ENCODE data around the gene USP48. TPM values are rescaled to one million over a fixed set of nuclear protein-coding genes. Genes with fewer than 3 reads are reported as not detected.
"Not testable (repeated sequence)": the region's sequence is repeated elsewhere in the genome, so short reads cannot be mapped to it uniquely, and the experiment has no call there.

The USP48 gene
- total RNA-seq, 1 donor from 2014 or later = 53.7 TPM

GRCh38 chr1:21638531-21639341 is 144.2 kb downstream of the USP48 start:
- DNase-seq (ENCODE audit: low spot score) = no peak

DNA sequence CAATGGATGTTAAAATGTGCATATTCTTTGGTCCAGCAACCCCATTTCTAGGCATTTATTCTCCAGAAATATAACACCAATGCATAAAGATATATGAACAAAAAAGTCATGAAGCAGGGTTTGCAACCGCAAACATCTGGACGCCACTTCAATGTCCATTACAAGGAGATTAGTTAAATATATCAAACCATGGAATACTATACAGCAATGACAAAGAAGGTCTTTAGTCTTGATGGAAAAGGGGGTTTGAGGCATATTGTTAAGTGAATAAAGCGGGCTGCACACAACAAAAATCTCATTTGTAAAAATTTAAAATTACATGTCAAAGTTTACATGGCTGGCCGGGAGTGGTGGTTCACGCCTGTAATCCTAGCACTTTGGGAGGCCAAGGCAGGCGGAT is 145.4 kb downstream of the USP48 start:
- DNase-seq (ENCODE audit: low spot score) = no peak

GRCh38 chr1:21636029-21636428 is 146.9 kb downstream of the USP48 start:
- DNase-seq (ENCODE audit: low spot score) = no peak

- no peak for DNase-seq (ENCODE audit: low spot score)
These were observed 148.0 kb downstream of the USP48 start for GRCh38 chr1:21634806-21635535.

- no peak for DNase-seq (ENCODE audit: low spot score)
These were observed 148.8 kb downstream of the USP48 start for GRCh38 chr1:21633992-21634805.

- DNase-seq (ENCODE audit: low spot score) = no peak
These were observed 149.7 kb downstream of the USP48 start for GRCh38 chr1:21633141-21633755.

DNA sequence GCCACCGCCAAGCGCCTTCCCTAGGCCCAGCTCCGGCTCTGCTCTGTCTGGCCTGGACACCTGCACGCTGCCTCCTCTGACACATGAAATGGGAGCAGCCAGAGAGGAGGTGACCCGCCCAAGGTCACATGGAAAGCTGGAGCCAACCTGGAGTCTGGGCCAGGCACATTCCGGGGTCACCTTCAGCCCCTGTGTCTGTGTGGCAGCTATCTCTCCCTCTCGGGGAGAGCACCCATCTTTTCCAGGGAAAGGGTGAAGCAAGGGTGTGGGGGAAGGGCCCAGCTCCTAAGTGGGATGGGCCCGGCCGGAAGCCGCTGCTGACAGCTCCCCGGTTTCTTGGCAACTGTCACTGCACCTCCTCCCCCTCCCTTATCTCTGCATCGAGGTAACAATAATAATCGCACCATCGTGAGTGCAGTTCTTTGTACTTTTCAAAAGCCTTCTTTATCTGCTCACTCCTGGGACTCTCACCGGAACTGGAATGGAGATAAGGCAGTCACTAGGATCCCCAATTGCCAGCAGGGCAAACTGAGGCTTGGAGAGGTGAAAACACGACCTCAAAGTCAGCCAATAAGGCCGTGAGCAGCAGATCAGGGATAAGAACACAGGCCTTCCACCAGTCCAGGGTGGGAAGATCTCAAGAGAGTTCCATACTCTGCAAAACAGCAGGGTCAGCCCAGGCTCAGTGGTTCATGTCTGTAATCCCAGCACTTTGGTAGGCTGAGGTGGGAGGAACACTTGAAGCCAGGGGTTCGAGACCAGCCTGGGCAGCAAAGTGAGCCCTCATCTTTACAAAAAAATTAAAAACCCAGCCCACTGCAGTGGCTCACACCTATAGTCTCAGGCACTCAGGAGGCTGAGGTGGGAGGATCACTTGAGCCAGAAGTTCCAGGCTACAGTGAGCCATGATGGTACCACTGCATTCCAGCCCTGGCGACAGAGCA is 150.7 kb downstream of the USP48 start:
- DNase-seq (ENCODE audit: low spot score) = no peak

- not testable (repeated sequence) for DNase-seq (ENCODE audit: low spot score)
These were observed 151.4 kb downstream of the USP48 start for GRCh38 chr1:21631590-21631943.

DNA sequence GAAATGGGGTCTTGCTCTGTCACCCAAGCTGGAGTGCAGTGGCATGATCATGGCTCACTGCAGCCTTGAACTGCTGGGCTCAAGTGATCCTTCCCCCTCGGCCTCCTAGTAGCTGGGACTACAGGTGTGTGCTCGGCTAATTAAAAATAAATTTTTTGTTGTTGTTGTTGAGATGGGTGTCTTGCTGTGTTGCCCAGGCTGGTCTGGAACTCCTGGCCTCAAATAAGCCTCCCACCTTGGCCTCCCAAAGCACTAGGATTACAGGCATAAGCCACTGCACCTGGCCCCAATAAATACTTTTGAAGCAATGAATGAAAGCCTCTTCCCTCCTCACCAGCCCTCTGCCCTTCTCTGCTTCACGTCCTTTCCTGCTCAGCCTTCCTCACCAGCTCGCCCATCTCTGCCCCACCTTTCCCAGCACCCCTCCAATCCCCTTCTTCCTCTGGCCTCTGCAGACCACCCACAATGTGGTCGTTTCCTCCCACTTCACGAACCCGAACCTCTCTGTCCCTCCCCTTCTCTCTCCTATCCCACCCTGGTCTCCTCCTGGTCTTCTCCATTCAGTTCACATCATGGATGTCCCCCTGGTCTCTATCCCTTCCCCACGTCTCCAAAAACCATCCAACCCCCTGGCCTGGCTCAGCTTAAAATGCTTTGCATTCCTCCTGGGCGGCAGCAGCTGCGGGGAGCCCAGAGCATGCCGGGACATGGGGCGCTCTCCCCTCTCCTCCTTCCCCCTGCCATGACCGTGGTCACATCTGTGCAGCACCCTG is 152.2 kb downstream of the USP48 start:
- DNase-seq (ENCODE audit: low spot score) = no peak

- DNase-seq (ENCODE audit: low spot score) = no peak
These were observed 153.0 kb downstream of the USP48 start for GRCh38 chr1:21629971-21630370.

DNA sequence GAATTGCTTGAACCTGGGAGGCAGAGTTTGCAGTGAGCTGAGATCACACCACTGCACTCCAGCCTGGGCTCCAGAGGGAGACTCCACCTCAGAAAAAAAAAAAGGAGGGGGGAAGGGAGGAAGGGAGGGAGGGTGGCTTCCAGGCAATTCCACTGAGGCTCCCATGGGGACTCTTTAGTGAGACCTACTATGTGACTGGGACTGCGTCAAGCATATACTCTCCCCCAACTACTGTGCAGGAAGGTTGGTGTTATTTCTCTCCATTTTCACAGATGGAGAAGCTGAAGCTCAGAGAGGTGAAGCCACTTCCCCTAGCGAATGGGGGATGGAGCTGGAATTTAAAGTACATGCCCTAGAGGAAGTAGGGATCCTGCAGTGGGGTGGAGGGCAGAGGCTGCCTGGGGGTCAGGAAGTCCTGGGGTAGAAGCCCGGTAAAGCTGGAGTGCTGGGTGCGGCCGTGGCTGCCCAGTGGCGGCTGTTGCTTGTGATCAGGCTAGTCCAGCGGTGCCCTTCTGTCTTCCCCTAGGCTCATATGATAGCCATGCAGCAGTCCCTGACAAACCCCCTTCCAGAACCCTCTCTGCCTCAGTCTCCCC is 154.1 kb downstream of the USP48 start:
- DNase-seq (ENCODE audit: low spot score) = no peak

Other genes starting within 250 kb of the USP48 start
- gene RAP1GAP, start 113.8 kb downstream of the USP48 start, total RNA-seq = 0.26 TPM
- 0.35 TPM for gene LDLRAD2, start 29.1 kb upstream of the USP48 start, total RNA-seq
- 543 TPM for gene HSPG2, start 154.2 kb upstream of the USP48 start, total RNA-seq
- gene CELA3B, start 193.9 kb upstream of the USP48 start, total RNA-seq = 0.90 TPM
- gene CELA3A, start 218.5 kb upstream of the USP48 start, total RNA-seq = 4.1 TPM

All from mesenteric fat pad (tissue), 1 donor.